ENCODE measurements around the gene ASTN2.

The ASTN2 gene

DNA sequence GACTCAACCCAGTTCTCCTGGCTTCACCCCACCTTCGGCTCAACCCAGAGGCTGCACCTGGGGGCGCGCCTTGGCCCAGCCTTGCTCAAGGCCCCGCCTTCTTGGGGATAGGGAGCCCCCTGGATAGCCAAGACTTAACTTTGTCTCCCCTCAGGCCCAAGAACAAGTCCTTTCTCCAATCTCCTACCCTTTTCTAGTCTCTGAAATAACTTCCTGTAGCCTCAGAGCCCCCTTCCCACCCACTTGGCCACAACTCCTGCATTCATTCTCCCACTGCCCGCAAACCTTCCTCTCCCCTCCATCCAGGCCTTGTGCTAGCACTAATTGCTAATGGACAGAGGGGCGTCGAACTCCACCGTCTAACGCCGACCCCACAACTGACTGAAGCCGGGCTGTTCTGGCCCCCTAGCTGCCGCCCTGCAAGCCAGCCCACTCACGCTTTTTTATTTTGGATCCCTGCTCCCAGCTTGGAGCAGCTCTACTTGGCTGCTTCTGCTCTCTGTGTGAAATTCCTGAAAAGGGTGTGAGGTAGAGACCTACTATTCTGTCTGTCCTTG, 579 bp upstream of the ASTN2 start:
- Histone ChIP-seq H3K4me3 (IDR thresholded peaks at IDR 0.05; ENCODE audit: insufficient read depth, low read depth, low read length) (no peak overlapping the region), H2AFZ (ENCODE audit: low read depth) (peak overlapping the region; percentile 71), H3K4me1 (ENCODE audit: low read depth, poor library complexity, severe bottlenecking) (no peaks in the 10 kb centered on the region), H3K36me3 (ENCODE audit: insufficient read depth) (no peaks in the 10 kb centered on the region), H3K27me3 (ENCODE audit: insufficient read depth, low read depth) (no peaks in the 10 kb centered on the region), H4K20me1 (ENCODE audit: insufficient read depth) (no peaks in the 10 kb centered on the region), H3K4me2 (peak overlapping the region; percentile 42; the same call in 1 of the 2 replicates), H3K27ac (no peak overlapping the region), H3K9ac (no peak overlapping the region; the same call in 1 of the 2 replicates), H3K79me2 (ENCODE audit: insufficient read depth, low read depth) (no peaks in the 10 kb centered on the region)
- TF ChIP-seq, protein P1, sequence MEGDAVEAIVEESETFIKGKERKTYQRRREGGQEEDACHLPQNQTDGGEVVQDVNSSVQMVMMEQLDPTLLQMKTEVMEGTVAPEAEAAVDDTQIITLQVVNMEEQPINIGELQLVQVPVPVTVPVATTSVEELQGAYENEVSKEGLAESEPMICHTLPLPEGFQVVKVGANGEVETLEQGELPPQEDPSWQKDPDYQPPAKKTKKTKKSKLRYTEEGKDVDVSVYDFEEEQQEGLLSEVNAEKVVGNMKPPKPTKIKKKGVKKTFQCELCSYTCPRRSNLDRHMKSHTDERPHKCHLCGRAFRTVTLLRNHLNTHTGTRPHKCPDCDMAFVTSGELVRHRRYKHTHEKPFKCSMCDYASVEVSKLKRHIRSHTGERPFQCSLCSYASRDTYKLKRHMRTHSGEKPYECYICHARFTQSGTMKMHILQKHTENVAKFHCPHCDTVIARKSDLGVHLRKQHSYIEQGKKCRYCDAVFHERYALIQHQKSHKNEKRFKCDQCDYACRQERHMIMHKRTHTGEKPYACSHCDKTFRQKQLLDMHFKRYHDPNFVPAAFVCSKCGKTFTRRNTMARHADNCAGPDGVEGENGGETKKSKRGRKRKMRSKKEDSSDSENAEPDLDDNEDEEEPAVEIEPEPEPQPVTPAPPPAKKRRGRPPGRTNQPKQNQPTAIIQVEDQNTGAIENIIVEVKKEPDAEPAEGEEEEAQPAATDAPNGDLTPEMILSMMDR (conservative IDR thresholded peaks at IDR 0.05; ENCODE audit: low read depth, low read length), result no peak

GRCh38 chr9:117414220-117414905, 494 bp downstream of the ASTN2 start:
- Histone ChIP-seq H2AFZ (ENCODE audit: low read depth) (peak overlapping the region; percentile 64), H3K4me3 (IDR thresholded peaks at IDR 0.05; ENCODE audit: insufficient read depth, low read depth, low read length) (no peak overlapping the region), H3K36me3 (ENCODE audit: insufficient read depth) (no peaks in the 10 kb centered on the region), H3K9ac (no peak overlapping the region), H3K4me2 (peak overlapping the region; percentile 48), H3K4me1 (ENCODE audit: low read depth, poor library complexity, severe bottlenecking) (no peaks in the 10 kb centered on the region), H4K20me1 (ENCODE audit: insufficient read depth) (no peaks in the 10 kb centered on the region), H3K27ac (no peak overlapping the region), H3K27me3 (ENCODE audit: insufficient read depth, low read depth) (no peaks in the 10 kb centered on the region), H3K79me2 (ENCODE audit: insufficient read depth, low read depth) (no peaks in the 10 kb centered on the region)
- TF ChIP-seq, protein P1 (conservative IDR thresholded peaks at IDR 0.05; ENCODE audit: low read depth, low read length), result no peak

- peak overlapping the region; percentile 64; the same call in 1 of the 2 replicates for H2AFZ ChIP-seq (ENCODE audit: low read depth)
- H3K36me3 ChIP-seq (ENCODE audit: insufficient read depth), result no peaks in the 10 kb centered on the region
- no peaks in the 10 kb centered on the region for H3K4me1 ChIP-seq (ENCODE audit: low read depth, poor library complexity, severe bottlenecking)
- H3K27ac ChIP-seq, result no peak overlapping the region
- no peaks in the 10 kb centered on the region for H3K27me3 ChIP-seq (ENCODE audit: insufficient read depth, low read depth)
- H3K79me2 ChIP-seq (ENCODE audit: insufficient read depth, low read depth), result no peaks in the 10 kb centered on the region
- no peaks in the 10 kb centered on the region for H4K20me1 ChIP-seq (ENCODE audit: insufficient read depth)
- TF ChIP-seq, protein P1 (conservative IDR thresholded peaks at IDR 0.05; ENCODE audit: low read depth, low read length), result no peak
- H3K4me3 ChIP-seq (IDR thresholded peaks at IDR 0.05; ENCODE audit: insufficient read depth, low read depth, low read length), result no peak overlapping the region
- H3K9ac ChIP-seq, result no peak overlapping the region
- peak overlapping the region; percentile 48; the same call in 1 of the 2 replicates for H3K4me2 ChIP-seq
These were observed 1.3 kb downstream of the ASTN2 start for GRCh38 chr9:117413346-117414219.

DNA sequence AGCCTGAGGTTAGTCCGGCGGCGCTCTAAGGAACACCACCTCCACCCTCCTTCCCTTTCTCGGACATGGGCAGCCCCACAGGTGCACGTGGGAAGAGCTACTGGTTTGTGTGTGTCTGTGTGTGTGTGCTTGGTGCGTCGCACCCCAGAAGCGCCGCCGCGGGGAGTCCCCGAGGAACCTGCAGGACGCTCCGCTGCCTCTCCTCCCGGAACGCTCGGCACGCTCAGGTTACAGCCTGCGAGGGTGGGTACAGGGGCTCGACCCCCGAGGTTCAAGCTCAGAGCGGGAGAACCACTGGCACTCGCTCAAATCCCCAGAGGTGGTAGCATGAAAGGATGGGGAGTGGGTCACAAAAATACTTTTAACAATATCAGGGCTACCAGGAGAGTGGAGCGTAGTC, 2.0 kb downstream of the ASTN2 start:
- Histone ChIP-seq H3K27ac (no peak overlapping the region), H3K4me2 (no peak overlapping the region), H3K4me1 (ENCODE audit: low read depth, poor library complexity, severe bottlenecking) (no peaks in the 10 kb centered on the region), H2AFZ (ENCODE audit: low read depth) (no peak overlapping the region), H3K27me3 (ENCODE audit: insufficient read depth, low read depth) (no peaks in the 10 kb centered on the region), H4K20me1 (ENCODE audit: insufficient read depth) (no peaks in the 10 kb centered on the region), H3K79me2 (ENCODE audit: insufficient read depth, low read depth) (no peaks in the 10 kb centered on the region), H3K36me3 (ENCODE audit: insufficient read depth) (no peaks in the 10 kb centered on the region), H3K9ac (no peak overlapping the region), H3K4me3 (IDR thresholded peaks at IDR 0.05; ENCODE audit: insufficient read depth, low read depth, low read length) (no peak overlapping the region)
- TF ChIP-seq, protein P1 (conservative IDR thresholded peaks at IDR 0.05; ENCODE audit: low read depth, low read length), result no peak
